Glutamatergic neuron (in vitro differentiated cells): ENCODE measurements around the gene INPP4B. TPM values are rescaled to one million over a fixed set of nuclear protein-coding genes. Genes with fewer than 3 reads are reported as not detected.

Experiments used
- DNase-seq: peaks from one replicate; pipeline ENCODE4 v3.0.0; 2022
- H3K27ac Mint-ChIP-seq: one replicate; pipeline ENCODE4 v1.8.0; 2020; ENCODE audit warnings: mild to moderate bottlenecking, mixed read lengths, inconsistent platforms; ENCODE audit not compliant: unreplicated experiment
- H3K27me3 Mint-ChIP-seq: one replicate; pipeline ENCODE4 v1.8.0; 2020; ENCODE audit warnings: mild to moderate bottlenecking, moderate library complexity, mixed read lengths, inconsistent platforms; ENCODE audit not compliant: unreplicated experiment
- H3K36me3 Mint-ChIP-seq: one replicate; pipeline ENCODE4 v1.8.0; 2020; ENCODE audit warnings: mild to moderate bottlenecking, mixed read lengths, inconsistent platforms; ENCODE audit not compliant: unreplicated experiment
- H3K4me1 Mint-ChIP-seq: one replicate; pipeline ENCODE4 v1.8.0; 2020; ENCODE audit warnings: mild to moderate bottlenecking, low read depth, mixed read lengths, inconsistent platforms; ENCODE audit not compliant: unreplicated experiment
- H3K4me3 Mint-ChIP-seq: one replicate; pipeline ENCODE4 v1.8.0; 2020; ENCODE audit warnings: mild to moderate bottlenecking, mixed read lengths, inconsistent platforms; ENCODE audit not compliant: unreplicated experiment
- H3K9me3 Mint-ChIP-seq: one replicate; pipeline ENCODE4 v1.8.0; 2020; ENCODE audit warnings: mild to moderate bottlenecking, moderate library complexity, mixed read lengths, inconsistent platforms; ENCODE audit not compliant: unreplicated experiment
- total RNA-seq: library from RNA; stranded (reverse); fragmentation: NEBNext Ultra II Directional; extraction: Animal tissue kit (Norgen Biotek cat#: 25700); gene quantifications from one replicate; pipeline ENCODE4 v1.2.1, GENCODE V29; 2021; ENCODE audit not compliant: unreplicated experiment
- TF ChIP-seq, protein P1 (sequence below): fragments of 200-600 bp; sonication (generic); IDR thresholded peaks from one replicate; pipeline ENCODE4 v1.5.0; 2021; ENCODE audit not compliant: partially characterized antibody, unreplicated experiment

The INPP4B gene
- total RNA-seq, 1 donor from 2014 or later = 2.4 TPM

DNA sequence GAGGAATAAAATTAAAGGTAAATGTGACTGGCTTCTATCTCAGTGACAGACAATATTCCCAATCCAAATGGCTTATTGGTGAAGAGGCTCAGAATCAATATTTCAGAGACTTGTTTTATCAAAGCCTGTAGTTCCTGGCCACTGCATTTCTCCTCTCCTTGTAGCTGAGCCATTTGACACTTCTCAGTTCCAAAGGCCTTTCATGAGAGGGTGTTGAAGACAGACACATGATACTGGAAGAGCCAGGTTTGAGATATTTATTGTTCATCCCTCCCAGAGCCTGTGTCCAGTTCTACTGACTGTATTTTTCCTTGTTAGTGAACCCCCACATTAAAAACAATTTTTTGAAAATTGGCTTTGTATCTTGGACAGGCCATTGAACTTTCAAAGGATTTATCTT, 12.9 kb upstream of the INPP4B start:
- H3K27me3 Mint-ChIP-seq = peaks cover 2% of the 10 kb centered on the region
- no peaks in the 10 kb centered on the region for H3K9me3 Mint-ChIP-seq
- no peak overlapping the region for H3K4me3 Mint-ChIP-seq
- H3K36me3 Mint-ChIP-seq = no peaks in the 10 kb centered on the region
- no peak for DNase-seq
- H3K27ac Mint-ChIP-seq = no peak overlapping the region
- H3K4me1 Mint-ChIP-seq = no peaks in the 10 kb centered on the region
- TF ChIP-seq, protein P1, sequence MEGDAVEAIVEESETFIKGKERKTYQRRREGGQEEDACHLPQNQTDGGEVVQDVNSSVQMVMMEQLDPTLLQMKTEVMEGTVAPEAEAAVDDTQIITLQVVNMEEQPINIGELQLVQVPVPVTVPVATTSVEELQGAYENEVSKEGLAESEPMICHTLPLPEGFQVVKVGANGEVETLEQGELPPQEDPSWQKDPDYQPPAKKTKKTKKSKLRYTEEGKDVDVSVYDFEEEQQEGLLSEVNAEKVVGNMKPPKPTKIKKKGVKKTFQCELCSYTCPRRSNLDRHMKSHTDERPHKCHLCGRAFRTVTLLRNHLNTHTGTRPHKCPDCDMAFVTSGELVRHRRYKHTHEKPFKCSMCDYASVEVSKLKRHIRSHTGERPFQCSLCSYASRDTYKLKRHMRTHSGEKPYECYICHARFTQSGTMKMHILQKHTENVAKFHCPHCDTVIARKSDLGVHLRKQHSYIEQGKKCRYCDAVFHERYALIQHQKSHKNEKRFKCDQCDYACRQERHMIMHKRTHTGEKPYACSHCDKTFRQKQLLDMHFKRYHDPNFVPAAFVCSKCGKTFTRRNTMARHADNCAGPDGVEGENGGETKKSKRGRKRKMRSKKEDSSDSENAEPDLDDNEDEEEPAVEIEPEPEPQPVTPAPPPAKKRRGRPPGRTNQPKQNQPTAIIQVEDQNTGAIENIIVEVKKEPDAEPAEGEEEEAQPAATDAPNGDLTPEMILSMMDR = no peak

DNA sequence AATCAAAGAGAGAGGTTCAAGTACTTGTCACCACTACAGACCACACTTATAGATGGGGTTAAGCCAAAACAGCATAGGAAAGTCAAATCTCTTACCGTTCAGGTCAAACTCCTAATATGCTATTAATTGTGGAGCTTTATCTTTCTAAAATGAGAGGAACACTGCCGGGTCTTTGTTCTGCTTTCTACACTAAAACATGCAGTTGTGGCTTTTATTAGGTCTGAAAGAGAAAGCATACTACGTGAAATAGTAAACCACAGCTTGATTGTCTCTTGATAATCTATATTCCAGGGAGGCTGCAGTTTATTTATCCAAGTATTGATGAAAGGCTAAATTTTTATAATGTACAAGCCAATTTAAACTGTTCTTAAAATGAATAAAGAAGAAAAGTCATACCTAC, 12.3 kb upstream of the INPP4B start:
- no peak overlapping the region for H3K4me3 Mint-ChIP-seq
- H3K36me3 Mint-ChIP-seq = no peaks in the 10 kb centered on the region
- no peaks in the 10 kb centered on the region for H3K4me1 Mint-ChIP-seq
- TF ChIP-seq, protein P1 = no peak
- peaks cover under 1% of the 10 kb centered on the region for H3K9me3 Mint-ChIP-seq
- no peak overlapping the region for H3K27ac Mint-ChIP-seq
- no peak for DNase-seq
- peaks cover 2% of the 10 kb centered on the region for H3K27me3 Mint-ChIP-seq

DNA sequence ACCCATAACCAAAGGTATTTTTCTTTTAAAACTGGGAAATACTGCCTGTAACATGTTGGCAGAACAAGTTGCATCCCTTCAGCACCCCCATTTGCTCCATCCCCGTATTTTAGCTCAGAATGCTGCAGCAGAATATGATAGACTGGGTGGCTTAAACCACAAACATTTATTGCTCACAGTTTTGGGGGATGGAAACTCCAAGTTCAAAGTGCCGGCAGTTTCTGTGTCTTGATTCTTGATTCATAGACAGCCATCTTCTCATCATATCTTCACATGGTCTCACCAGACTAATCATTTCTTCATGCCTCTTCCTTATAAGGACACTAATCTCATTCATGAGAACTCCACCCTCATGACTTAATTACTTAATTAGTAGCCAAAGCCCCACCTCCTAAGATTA, 10.5 kb upstream of the INPP4B start:
- Mint-ChIP-seq H3K27me3 (peaks cover 2% of the 10 kb centered on the region), H3K4me3 (no peak overlapping the region), H3K4me1 (no peaks in the 10 kb centered on the region), H3K9me3 (peaks cover 1% of the 10 kb centered on the region), H3K36me3 (no peaks in the 10 kb centered on the region), H3K27ac (no peak overlapping the region)
- DNase-seq = no peak
- TF ChIP-seq, protein P1 = no peak

DNA sequence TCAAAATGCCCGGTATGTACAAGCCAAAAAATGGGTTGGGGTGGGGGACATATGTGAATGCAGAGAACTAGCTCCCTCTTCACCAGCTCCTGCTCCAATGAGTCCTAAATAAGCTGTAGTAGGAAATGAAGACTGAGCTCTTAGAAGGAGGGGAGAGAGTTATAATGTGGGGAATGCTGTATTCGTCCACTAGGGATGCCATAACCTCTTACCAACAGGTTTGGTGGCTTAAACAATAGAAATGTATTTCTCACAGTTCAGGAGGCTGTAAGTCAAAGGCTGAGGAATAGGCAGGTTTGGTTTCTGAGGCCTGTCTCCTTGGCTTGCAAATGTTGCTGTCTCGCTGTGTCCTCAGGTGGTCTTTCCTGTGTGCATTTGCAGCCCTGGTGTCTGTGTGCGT, 4.4 kb upstream of the INPP4B start:
- DNase-seq = no peak
- Mint-ChIP-seq H3K9me3 (peaks cover 3% of the 10 kb centered on the region), H3K27ac (no peak overlapping the region), H3K4me3 (no peak overlapping the region), H3K27me3 (peaks cover 2% of the 10 kb centered on the region), H3K36me3 (no peaks in the 10 kb centered on the region), H3K4me1 (no peaks in the 10 kb centered on the region)
- TF ChIP-seq, protein P1 = peak; percentile 41

DNA sequence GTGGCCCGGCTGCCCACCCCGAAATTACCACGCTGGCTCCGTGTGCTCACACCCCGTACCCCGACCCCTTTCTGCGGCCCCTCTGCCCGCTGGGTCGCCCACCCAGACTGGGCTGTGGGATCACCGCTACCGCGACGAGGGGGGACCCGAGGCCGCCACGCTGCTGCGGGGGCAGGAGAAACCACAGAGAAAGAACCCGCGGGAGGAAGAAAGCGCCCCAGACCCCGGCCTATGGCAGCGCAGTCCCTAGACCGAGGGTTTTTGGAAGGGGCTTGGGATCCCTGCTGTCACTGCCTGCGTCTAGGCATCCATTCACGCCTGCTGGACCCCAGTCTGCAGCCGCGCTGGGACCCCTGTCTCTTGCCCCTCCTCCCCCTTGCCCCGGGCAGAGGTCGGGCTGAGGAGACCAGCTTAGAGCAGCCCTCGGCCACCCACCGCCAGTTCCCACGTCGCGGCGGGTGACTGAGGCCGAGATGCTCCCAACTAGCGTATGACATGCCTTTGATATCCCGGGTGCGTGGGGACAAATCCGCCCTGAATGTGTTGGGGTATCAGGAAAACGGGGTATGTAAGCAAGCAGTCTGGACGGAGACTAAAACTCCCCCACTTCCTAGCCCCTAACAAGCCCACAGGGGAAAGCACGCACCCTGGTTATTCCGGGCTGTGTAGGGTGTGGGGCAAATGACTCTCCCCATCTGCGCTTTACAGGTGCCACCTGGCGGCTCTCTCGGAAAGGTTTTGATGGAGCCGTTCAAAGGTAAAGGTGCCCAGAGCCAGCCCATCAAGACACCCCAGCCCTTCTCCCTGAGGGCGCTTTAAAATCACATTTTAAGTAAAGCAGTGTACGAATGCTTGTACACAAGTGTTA, 862 bp upstream of the INPP4B start:
- H3K36me3 Mint-ChIP-seq = no peaks in the 10 kb centered on the region
- TF ChIP-seq, protein P1 = no peak
- no peak overlapping the region for H3K27ac Mint-ChIP-seq
- H3K9me3 Mint-ChIP-seq = peaks cover 5% of the 10 kb centered on the region
- H3K27me3 Mint-ChIP-seq = peaks cover 5% of the 10 kb centered on the region
- peak overlapping the region; percentile 92 for H3K4me3 Mint-ChIP-seq
- DNase-seq = peak; percentile 41
- no peaks in the 10 kb centered on the region for H3K4me1 Mint-ChIP-seq
